IMR-90 (cell line): ENCODE results near the gene KAZN. TPM values are rescaled to one million over a fixed set of nuclear protein-coding genes. Genes with fewer than 3 reads are reported as not detected.

ENCODE experiments used
- ATAC-seq: fragments of 200-7000 bp; cut with Tn5 transposase; 2 replicates; pipeline ENCODE4 v1.9.1; 2020; ENCODE audit warnings: low read depth, mild to moderate bottlenecking, moderate library complexity
- BruUV-seq: library from RNA; stranded (reverse); fragments of 400-500 nt; replicated peaks from 2 replicates; lab custom pipeline; 2021; lab: Mats Ljungman, UMichigan
- CTCF ChIA-PET: fragments of 300-600 bp; formaldehyde crosslinking; extraction: SDS; loops from one replicate; lab custom pipeline; 2021; ENCODE audit warnings: antibody characterized with exemption; lab: Yijun Ruan, JAX
- POLR2A ChIA-PET: fragments of 300-600 bp; sonication (Branson Sonifier 250); formaldehyde crosslinking; loops from one replicate; lab custom pipeline; 2022; ENCODE audit warnings: antibody characterized with exemption; ENCODE audit not compliant: unreplicated experiment; lab: Charles Lee
- DNase-seq: peaks from one replicate; pipeline ENCODE4 v3.0.0; 2013
- H2AFZ ChIP-seq: replicated peaks from 2 replicates; pipeline ENCODE3; 2013; ENCODE audit warnings: low read length, mild to moderate bottlenecking; ENCODE audit not compliant: poor library complexity
- H2AK5ac ChIP-seq: 2 replicates; pipeline ENCODE4 v1.6.1; 2013; ENCODE audit warnings: low read depth, low read length, inconsistent platforms
- H2AK9ac ChIP-seq: replicated peaks from 2 replicates; pipeline ENCODE3; 2013; ENCODE audit warnings: mild to moderate bottlenecking, low read depth, low read length, moderate library complexity; ENCODE audit not compliant: poor library complexity
- H2BK120ac ChIP-seq: 2 replicates; pipeline ENCODE4 v1.6.1; 2013; ENCODE audit warnings: low read depth, low read length, inconsistent platforms
- H2BK15ac ChIP-seq: 3 replicates; pipeline ENCODE4 v1.6.1; 2013; ENCODE audit warnings: low read depth, low read length, inconsistent platforms
- H2BK20ac ChIP-seq: 2 replicates; pipeline ENCODE4 v1.6.1; 2013; ENCODE audit warnings: low read depth, mild to moderate bottlenecking, inconsistent platforms, low read length, moderate library complexity
- H2BK5ac ChIP-seq: 2 replicates; pipeline ENCODE4 v1.6.1; 2013; ENCODE audit warnings: mild to moderate bottlenecking, low read depth, low read length, inconsistent platforms; ENCODE audit not compliant: poor library complexity, severe bottlenecking
- H3K14ac ChIP-seq: replicated peaks from 2 replicates; pipeline ENCODE4 v1.6.1; 2013; ENCODE audit warnings: low read depth, low read length, inconsistent platforms
- H3K18ac ChIP-seq: 2 replicates; pipeline ENCODE4 v1.6.1; 2013; ENCODE audit warnings: low read depth, low read length, control low read depth
- H3K23ac ChIP-seq: 2 replicates; pipeline ENCODE4 v1.6.1; 2013; ENCODE audit warnings: low read depth, low read length, inconsistent platforms
- H3K27ac ChIP-seq: 2 replicates; pipeline ENCODE4 v1.5.1; 2013; ENCODE audit warnings: mild to moderate bottlenecking, control low read depth, low read length; ENCODE audit not compliant: insufficient read depth
- H3K27me3 ChIP-seq: 2 replicates; pipeline ENCODE4 v1.6.1; 2013; ENCODE audit warnings: low read length; ENCODE audit not compliant: control insufficient read depth, insufficient read depth
- H3K36me3 ChIP-seq: 2 replicates; pipeline ENCODE4 v1.6.1; 2013; ENCODE audit warnings: low read length, mixed read lengths; ENCODE audit not compliant: control insufficient read depth, insufficient read depth
- H3K4ac ChIP-seq: 2 replicates; pipeline ENCODE4 v1.6.1; 2013; ENCODE audit warnings: low read depth, low read length, inconsistent platforms
- H3K4me1 ChIP-seq: 2 replicates; pipeline ENCODE4 v1.6.1; 2013; ENCODE audit warnings: low read length, mixed read lengths; ENCODE audit not compliant: control insufficient read depth, insufficient read depth
- H3K4me2 ChIP-seq: 2 replicates; pipeline ENCODE4 v1.6.1; 2013; ENCODE audit warnings: low read depth, mild to moderate bottlenecking, control low read depth, low read length, moderate library complexity
- H3K4me3 ChIP-seq: 2 replicates; pipeline ENCODE4 v1.5.1; 2013; ENCODE audit warnings: low read depth, mild to moderate bottlenecking, control low read depth, low read length, moderate library complexity; ENCODE audit not compliant: insufficient read depth
- H3K56ac ChIP-seq: 2 replicates; pipeline ENCODE4 v1.6.1; 2013; ENCODE audit warnings: low read length, inconsistent platforms; ENCODE audit not compliant: insufficient read depth; ENCODE audit errors: extremely low read depth
- H3K79me1 ChIP-seq, 2 experiments: 2 replicates each; pipeline ENCODE4 v1.6.1; 2013; ENCODE audit warnings: low read length in 2 of 2, inconsistent platforms in 1 of 2, low read depth in 1 of 2
- H3K9ac ChIP-seq: 2 replicates; pipeline ENCODE4 v1.6.1; 2013; ENCODE audit warnings: low read depth, low read length, control low read depth
- H3K9me1 ChIP-seq: 2 replicates; pipeline ENCODE4 v1.6.1; 2013; ENCODE audit warnings: low read length, inconsistent platforms; ENCODE audit not compliant: insufficient read depth
- H3K9me3 ChIP-seq: 2 replicates; pipeline ENCODE4 v1.6.1; 2013; ENCODE audit warnings: low read length; ENCODE audit not compliant: control insufficient read depth, insufficient read depth
- H4K20me1 ChIP-seq: 2 replicates; pipeline ENCODE4 v1.6.1; 2013; ENCODE audit warnings: low read length, inconsistent platforms; ENCODE audit not compliant: insufficient read depth
- H4K5ac ChIP-seq: 2 replicates; pipeline ENCODE4 v1.6.1; 2013; ENCODE audit warnings: mild to moderate bottlenecking, low read depth, low read length, control low read depth
- H4K8ac ChIP-seq, 2 experiments: 2 replicates each; pipeline ENCODE4 v1.6.1; 2013; ENCODE audit warnings: low read depth in 2 of 2, low read length in 2 of 2, control low read depth in 1 of 2, inconsistent platforms in 1 of 2
- H4K91ac ChIP-seq: 2 replicates; pipeline ENCODE4 v1.6.1; 2013; ENCODE audit warnings: low read depth, low read length, inconsistent platforms; ENCODE audit not compliant: insufficient read depth
- BHLHE40 ChIP-seq: fragments of 150-350 bp; IDR thresholded peaks from 2 replicates; pipeline ENCODE4 v1.6.1; 2016; ENCODE audit warnings: mild to moderate bottlenecking, low read depth, low read length
- CHD1 ChIP-seq: IDR thresholded peaks from 2 replicates; pipeline ENCODE4 v1.6.1; 2012; ENCODE audit warnings: low read depth, low read length, improper control_type of control experiment
- FOS ChIP-seq: fragments of 150-350 bp; IDR thresholded peaks from 2 replicates; pipeline ENCODE4 v1.6.1; 2016; ENCODE audit warnings: low read depth, low read length
- MAZ ChIP-seq: IDR thresholded peaks from 2 replicates; pipeline ENCODE4 v1.6.1; 2012; ENCODE audit warnings: low read depth, mild to moderate bottlenecking, low read length, improper control_type of control experiment, moderate library complexity, borderline replicate concordance
- NFE2L2 ChIP-seq: fragments of 150-350 bp; IDR thresholded peaks from 2 replicates; pipeline ENCODE4 v1.6.1; 2016; ENCODE audit warnings: low read depth, mild to moderate bottlenecking, low read length
- RAD21 ChIP-seq: IDR thresholded peaks from 2 replicates; pipeline ENCODE4 v1.6.1; 2012; ENCODE audit warnings: low read length, improper control_type of control experiment
- RCOR1 ChIP-seq: IDR thresholded peaks from 2 replicates; pipeline ENCODE4 v1.6.1; 2012; ENCODE audit warnings: mild to moderate bottlenecking, low read length, improper control_type of control experiment; ENCODE audit not compliant: insufficient replicate concordance
- SMC3 ChIP-seq: fragments of 150-350 bp; IDR thresholded peaks from 2 replicates; pipeline ENCODE4 v1.6.1; 2016; ENCODE audit warnings: low read depth, mild to moderate bottlenecking, antibody characterized with exemption, low read length, moderate library complexity
- WGBS, 2 experiments: methylation state at CpG; one replicate each; pipeline versions ENCODE4 v1.1.5 to v1.1.7; 2013; ENCODE audit warnings: missing lambda C conversion rate in 2 of 2; ENCODE audit not compliant: insufficient read length in 1 of 2; ENCODE audit errors: extremely low coverage in 2 of 2; 5-methylcytosine and 5-hydroxymethylcytosine counted together
- dilution Hi-C: fragments of 300-500 bp; cut with HindIII; formaldehyde crosslinking; loops from one replicate; pipeline ENCODE4 v1.14.3; 2018; ENCODE audit warnings: low sequenced_read_pairs; ENCODE audit not compliant: unreplicated experiment
- in situ Hi-C: fragments of 300-500 bp; cut with MboI; formaldehyde crosslinking; loops from 3 replicates; pipeline ENCODE4 v1.14.3; 2019; ENCODE audit warnings: low sequenced_read_pairs, inconsistent platforms, mixed read lengths
- intact Hi-C: fragments of 100-400 bp; cut with micrococcal nuclease; formaldehyde crosslinking; loops from 2 replicates; pipeline ENCODE4 v1.10.0; 2022
- polyA plus RNA-seq, 3 experiments: library from polyadenylated mRNA; depleted of rRNA; stranded (reverse); fragments of >200 nt; gene quantifications; 2 replicates each; pipeline ENCODE4 v1.2.3, GENCODE V29; 2012; ENCODE audit warnings: low replicate concordance in 1 of 3
- total RNA-seq: library from RNA; depleted of rRNA; stranded (reverse); fragments of >200 nt; gene quantifications from 2 replicates; pipeline ENCODE4 v1.2.3, GENCODE V29; 2012
- TF ChIP-seq, protein P1 (sequence below): conservative IDR thresholded peaks from 2 replicates; pipeline ENCODE4 v1.5.1; 2012; ENCODE audit warnings: mild to moderate bottlenecking, low read depth, low read length, improper control_type of control experiment
- TF ChIP-seq, protein P2 (sequence below): fragments of 150-350 bp; IDR thresholded peaks from 2 replicates; pipeline ENCODE4 v1.6.1; 2017; ENCODE audit warnings: mild to moderate bottlenecking, antibody characterized with exemption, low read length, low read depth
- TF ChIP-seq, protein P3 (sequence below): fragments of 150-350 bp; IDR thresholded peaks from 2 replicates; pipeline ENCODE4 v1.6.1; 2016; ENCODE audit warnings: low read depth, mild to moderate bottlenecking, low read length, moderate library complexity, borderline replicate concordance

KAZN gene
- total and polyA plus RNA-seq, 2 of the 4 experiments (the other 2 are of a cell fraction): 5.2 to 10.5 TPM

DNA sequence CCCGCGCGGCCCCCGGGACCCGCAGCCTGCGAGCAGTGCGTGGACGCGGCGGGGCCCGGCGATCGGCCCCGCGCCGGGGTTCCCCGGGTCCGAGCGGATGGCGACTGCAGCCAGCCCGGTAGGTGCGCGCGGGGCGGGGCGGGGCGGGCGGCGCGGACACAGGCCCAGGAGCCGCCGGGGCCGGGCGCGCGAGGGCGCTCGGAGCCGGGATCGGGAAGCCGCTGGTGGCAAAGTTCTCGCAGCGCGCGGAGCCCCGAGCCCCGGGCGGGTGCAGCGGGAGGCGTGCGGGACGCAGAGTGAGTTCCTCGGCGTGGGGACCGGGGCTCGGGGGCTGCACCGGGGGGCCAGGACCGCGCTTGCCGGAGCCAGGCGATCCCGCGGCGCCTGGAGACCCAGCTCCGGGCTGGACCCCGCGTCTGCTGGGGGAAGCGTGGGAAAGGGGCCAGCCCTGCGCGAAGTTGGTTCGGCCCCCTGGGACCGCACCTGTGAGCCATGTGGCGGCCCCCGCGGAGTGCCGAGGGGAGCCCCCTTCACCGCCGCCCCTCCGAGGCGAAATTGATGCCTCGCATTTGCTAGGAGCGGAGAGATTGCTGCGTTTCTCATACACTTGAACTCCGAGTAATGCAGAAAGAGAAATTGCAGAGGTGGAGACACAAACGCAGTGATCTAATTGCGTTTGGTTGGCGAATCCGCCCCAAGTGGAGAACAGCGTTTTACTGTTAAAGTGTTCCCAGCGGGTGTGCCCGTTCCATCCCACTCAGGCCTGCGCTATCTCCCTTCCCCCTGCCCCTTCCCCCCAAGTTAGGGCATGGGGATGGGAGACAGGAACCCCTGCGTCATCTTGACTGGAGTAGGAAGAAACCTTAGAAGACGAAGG, 326.2 kb downstream of the KAZN start:
- Histone ChIP-seq H2BK5ac (peak overlapping the region; percentile 79), H3K4ac (peak overlapping the region; percentile 80), H2BK20ac (no peak overlapping the region), H3K9ac (peak overlapping the region; percentile 82), H3K14ac (peak overlapping the region; percentile 51), H3K79me1 (peaks cover 12 to 43% of the 10 kb centered on the region in 2 experiments), H4K91ac (peak overlapping the region; percentile 54; the same call in 1 of the 2 replicates), H3K4me1 (peaks cover 21% of the 10 kb centered on the region), H4K20me1 (peaks cover 5% of the 10 kb centered on the region), H2AFZ (peak overlapping the region; percentile 88), H3K27me3 (no peaks in the 10 kb centered on the region; the same call in 1 of the 2 replicates), H3K36me3 (no peaks in the 10 kb centered on the region), H3K18ac (peak overlapping the region; percentile 75), H3K4me3 (peak overlapping the region; percentile 79), H4K8ac (peak overlapping the region in 1 of 2 experiments; percentile 71; a peak in 1 of 4 replicates), H2AK5ac (0 out of 2 replicates have a peak overlapping the region, but pooled peaks have one; percentile 20), H3K56ac (no peak overlapping the region; the same call in 1 of the 2 replicates), H3K27ac (peak overlapping the region; percentile 59), H2AK9ac (peak overlapping the region; percentile 29), H3K4me2 (peak overlapping the region; percentile 93), H3K23ac (peak overlapping the region; percentile 62), H2BK120ac (peak overlapping the region; percentile 35), H3K9me1 (peaks cover 24% of the 10 kb centered on the region), H3K9me3 (no peaks in the 10 kb centered on the region), H4K5ac (peak overlapping the region; percentile 27), H2BK15ac (peak overlapping the region; percentile 67; the same call in 1 of the 3 replicates)
- DNase-seq: peak; percentile 59
- no peak for TF ChIP-seq FOS
- peak; percentile 27; the same call in 1 of the 2 replicates for TF ChIP-seq SMC3
- TF ChIP-seq BHLHE40: no peak
- TF ChIP-seq, protein P1, sequence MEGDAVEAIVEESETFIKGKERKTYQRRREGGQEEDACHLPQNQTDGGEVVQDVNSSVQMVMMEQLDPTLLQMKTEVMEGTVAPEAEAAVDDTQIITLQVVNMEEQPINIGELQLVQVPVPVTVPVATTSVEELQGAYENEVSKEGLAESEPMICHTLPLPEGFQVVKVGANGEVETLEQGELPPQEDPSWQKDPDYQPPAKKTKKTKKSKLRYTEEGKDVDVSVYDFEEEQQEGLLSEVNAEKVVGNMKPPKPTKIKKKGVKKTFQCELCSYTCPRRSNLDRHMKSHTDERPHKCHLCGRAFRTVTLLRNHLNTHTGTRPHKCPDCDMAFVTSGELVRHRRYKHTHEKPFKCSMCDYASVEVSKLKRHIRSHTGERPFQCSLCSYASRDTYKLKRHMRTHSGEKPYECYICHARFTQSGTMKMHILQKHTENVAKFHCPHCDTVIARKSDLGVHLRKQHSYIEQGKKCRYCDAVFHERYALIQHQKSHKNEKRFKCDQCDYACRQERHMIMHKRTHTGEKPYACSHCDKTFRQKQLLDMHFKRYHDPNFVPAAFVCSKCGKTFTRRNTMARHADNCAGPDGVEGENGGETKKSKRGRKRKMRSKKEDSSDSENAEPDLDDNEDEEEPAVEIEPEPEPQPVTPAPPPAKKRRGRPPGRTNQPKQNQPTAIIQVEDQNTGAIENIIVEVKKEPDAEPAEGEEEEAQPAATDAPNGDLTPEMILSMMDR: peak; percentile 34
- TF ChIP-seq, protein P2, sequence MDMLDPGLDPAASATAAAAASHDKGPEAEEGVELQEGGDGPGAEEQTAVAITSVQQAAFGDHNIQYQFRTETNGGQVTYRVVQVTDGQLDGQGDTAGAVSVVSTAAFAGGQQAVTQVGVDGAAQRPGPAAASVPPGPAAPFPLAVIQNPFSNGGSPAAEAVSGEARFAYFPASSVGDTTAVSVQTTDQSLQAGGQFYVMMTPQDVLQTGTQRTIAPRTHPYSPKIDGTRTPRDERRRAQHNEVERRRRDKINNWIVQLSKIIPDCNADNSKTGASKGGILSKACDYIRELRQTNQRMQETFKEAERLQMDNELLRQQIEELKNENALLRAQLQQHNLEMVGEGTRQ: no peak
- TF ChIP-seq, protein P3, sequence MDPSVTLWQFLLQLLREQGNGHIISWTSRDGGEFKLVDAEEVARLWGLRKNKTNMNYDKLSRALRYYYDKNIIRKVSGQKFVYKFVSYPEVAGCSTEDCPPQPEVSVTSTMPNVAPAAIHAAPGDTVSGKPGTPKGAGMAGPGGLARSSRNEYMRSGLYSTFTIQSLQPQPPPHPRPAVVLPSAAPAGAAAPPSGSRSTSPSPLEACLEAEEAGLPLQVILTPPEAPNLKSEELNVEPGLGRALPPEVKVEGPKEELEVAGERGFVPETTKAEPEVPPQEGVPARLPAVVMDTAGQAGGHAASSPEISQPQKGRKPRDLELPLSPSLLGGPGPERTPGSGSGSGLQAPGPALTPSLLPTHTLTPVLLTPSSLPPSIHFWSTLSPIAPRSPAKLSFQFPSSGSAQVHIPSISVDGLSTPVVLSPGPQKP: no peak
- peak; percentile 32 for TF ChIP-seq RAD21
- TF ChIP-seq RCOR1: no peak
- TF ChIP-seq NFE2L2: no peak
- TF ChIP-seq CHD1: 0 out of 2 replicates have a peak, but pooled peaks have one; percentile 28
- TF ChIP-seq MAZ: no peak; the same call in 1 of the 2 replicates
- intact Hi-C loops: loop anchor here (1.0 to 5.0 kb wide), 2 partner anchors 103 to 407 kb away; no protein-coding TSS in a partner anchor
- in situ Hi-C loops: loop anchor here (5.0 to 25.0 kb wide), 2 partner anchors 103 to 1162 kb away; no protein-coding TSS in a partner anchor
- WGBS, 2 experiments: 1% methylated on average over 19 of the region's 94 CpGs; no CpG with 5 or more reads in 1 of the 2 experiments
- peak; percentile 76 for ATAC-seq
- POLR2A ChIA-PET: no interaction called here
- no TSS peak for BruUV-seq
- dilution Hi-C loops: no loop called here
- CTCF ChIA-PET: interaction anchor here (3.0 kb wide), 1 partner anchor 103 kb away, joined by 15 read pairs; no protein-coding TSS in a partner anchor
